HG03280 (cell line): Measurements from ENCODE around the gene NTRK1.

Experiments used
- ATAC-seq: cut with Tn5 transposase; IDR thresholded peaks from one replicate; pipeline ENCODE4 v1.9.1; 2021; ENCODE audit warnings: mild to moderate bottlenecking, moderate library complexity; ENCODE audit not compliant: unreplicated experiment

Gene NTRK1

GRCh38 chr1:156836892-156837291 lies 23.8 kb upstream of the NTRK1 start:
- no peak for ATAC-seq

- no peak for ATAC-seq
Observed at GRCh38 chr1:156838972-156839371, 21.7 kb upstream of the NTRK1 start.

GRCh38 chr1:156839426-156840109 lies 21.1 kb upstream of the NTRK1 start:
- no peak for ATAC-seq

- ATAC-seq, result no peak
Observed at GRCh38 chr1:156840186-156840897, 20.3 kb upstream of the NTRK1 start.

- no peak for ATAC-seq
Observed at GRCh38 chr1:156840898-156841279, 19.8 kb upstream of the NTRK1 start.

- no peak for ATAC-seq
Observed at GRCh38 chr1:156841295-156841855, 19.3 kb upstream of the NTRK1 start.

GRCh38 chr1:156842618-156843300 lies 17.9 kb upstream of the NTRK1 start:
- ATAC-seq, result no peak

GRCh38 chr1:156844102-156844501 lies 16.6 kb upstream of the NTRK1 start:
- ATAC-seq, result no peak

GRCh38 chr1:156844638-156845037 lies 16.0 kb upstream of the NTRK1 start:
- no peak for ATAC-seq

GRCh38 chr1:156845055-156845952 lies 15.4 kb upstream of the NTRK1 start:
- no peak for ATAC-seq

GRCh38 chr1:156845953-156846545 lies 14.6 kb upstream of the NTRK1 start:
- ATAC-seq, result no peak

GRCh38 chr1:156846643-156847042 lies 14.0 kb upstream of the NTRK1 start:
- no peak for ATAC-seq

- ATAC-seq, result no peak
Observed at GRCh38 chr1:156847591-156848460, 12.8 kb upstream of the NTRK1 start.

GRCh38 chr1:156848461-156849150 lies 12.1 kb upstream of the NTRK1 start:
- ATAC-seq, result no peak

- ATAC-seq, result no peak
Observed at GRCh38 chr1:156849151-156849496, 11.5 kb upstream of the NTRK1 start.

GRCh38 chr1:156851779-156852417 lies 8.8 kb upstream of the NTRK1 start:
- ATAC-seq, result no peak

- ATAC-seq, result no peak
Observed at GRCh38 chr1:156852418-156852874, 8.2 kb upstream of the NTRK1 start.

- ATAC-seq, result no peak
Observed at GRCh38 chr1:156853761-156854160, 6.9 kb upstream of the NTRK1 start.
